ENCODE results near the gene LNPEP. TPM values are rescaled to one million over a fixed set of nuclear protein-coding genes. Genes with fewer than 3 reads are reported as not detected.

The LNPEP gene
- total RNA-seq, 6 donors from 2014 or later = 28.9 to 67.2 (median 42.7) TPM

GRCh38 chr5:97071993-97072392 lies 136.1 kb downstream of the LNPEP start:
- H3K27me3 ChIP-seq = no peaks in the 10 kb centered on the region
- H3K4me3 ChIP-seq = no peak overlapping the region
- H3K36me3 ChIP-seq = no peaks in the 10 kb centered on the region
- no peak for TF ChIP-seq CTCF (IDR thresholded peaks at IDR 0.05)
- TF ChIP-seq EP300 (IDR thresholded peaks at IDR 0.05) = no peak
- TF ChIP-seq POLR2A (IDR thresholded peaks at IDR 0.05) = no peak
- TF ChIP-seq POLR2AphosphoS5 (IDR thresholded peaks at IDR 0.05) = no peak
- H3K4me1 ChIP-seq = no peaks in the 10 kb centered on the region
- ATAC-seq (ENCODE audit: low FRiP score in 2 of 2) (no peak), DNase-seq (no peak)
- WGBS, 2 donors = 86% methylated on average over 4 of the region's 4 CpGs
- no peaks in the 10 kb centered on the region for H3K9me3 ChIP-seq
- no peak overlapping the region for H3K27ac ChIP-seq

- TF ChIP-seq POLR2AphosphoS5 (IDR thresholded peaks at IDR 0.05) (no peak), EP300 (IDR thresholded peaks at IDR 0.05) (no peak), CTCF (IDR thresholded peaks at IDR 0.05) (no peak), POLR2A (IDR thresholded peaks at IDR 0.05) (no peak)
- H3K27ac ChIP-seq = no peak overlapping the region
- H3K27me3 ChIP-seq = no peaks in the 10 kb centered on the region
- H3K9me3 ChIP-seq = no peaks in the 10 kb centered on the region
- H3K36me3 ChIP-seq = no peaks in the 10 kb centered on the region
- H3K4me1 ChIP-seq = no peaks in the 10 kb centered on the region
- DNase-seq (no peak), ATAC-seq (ENCODE audit: low FRiP score in 2 of 2) (no peak)
- WGBS, 2 donors = 88% methylated on average over 2 of the region's 2 CpGs
- no peak overlapping the region for H3K4me3 ChIP-seq
Observed at GRCh38 chr5:97072696-97073095, 136.8 kb downstream of the LNPEP start.

GRCh38 chr5:97073420-97073819 lies 137.5 kb downstream of the LNPEP start:
- DNase-seq (peak in 1 of 2 donors; percentile 4), ATAC-seq (ENCODE audit: low FRiP score in 2 of 2) (no peak)
- Histone ChIP-seq H3K27ac (no peak overlapping the region), H3K4me3 (no peak overlapping the region), H3K36me3 (no peaks in the 10 kb centered on the region), H3K27me3 (no peaks in the 10 kb centered on the region), H3K9me3 (no peaks in the 10 kb centered on the region), H3K4me1 (no peaks in the 10 kb centered on the region)
- 90 to 100% methylated on average over 1 to 3 of the region's 3 CpGs for WGBS, 2 donors
- TF ChIP-seq POLR2A (IDR thresholded peaks at IDR 0.05) = no peak
- TF ChIP-seq CTCF (IDR thresholded peaks at IDR 0.05) = no peak
- TF ChIP-seq EP300 (IDR thresholded peaks at IDR 0.05) = no peak
- no peak for TF ChIP-seq POLR2AphosphoS5 (IDR thresholded peaks at IDR 0.05)

DNA sequence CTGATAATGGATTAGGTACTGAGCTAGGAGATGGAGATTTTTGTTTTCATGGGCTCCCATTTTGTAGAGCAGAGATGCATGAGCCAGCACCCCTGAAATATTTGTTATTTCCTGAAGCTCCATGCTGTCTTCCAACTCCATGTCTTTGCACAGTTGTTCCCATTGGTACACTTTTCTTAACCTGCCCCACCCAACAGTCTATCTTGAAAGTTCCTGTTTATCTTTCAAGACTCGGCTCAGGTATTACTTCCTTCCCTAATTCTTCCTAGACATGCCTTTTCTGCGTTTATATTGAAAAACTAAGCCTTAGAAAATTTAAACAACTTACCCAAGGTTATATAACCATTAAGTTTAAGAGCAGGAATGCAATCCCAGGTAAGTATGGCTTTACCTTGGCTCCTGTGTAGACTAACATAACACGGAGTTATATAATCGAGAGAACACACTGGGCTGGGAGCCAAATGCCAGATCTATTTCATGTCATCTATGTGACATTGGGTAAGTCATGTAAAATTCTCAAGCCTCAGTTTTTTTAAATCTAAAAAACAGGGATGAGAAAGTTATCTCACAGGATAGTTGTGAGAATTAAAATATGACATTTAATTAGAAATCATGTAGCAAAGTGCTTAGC lies 139.1 kb downstream of the LNPEP start:
- TF ChIP-seq EP300 (IDR thresholded peaks at IDR 0.05) (no peak), POLR2AphosphoS5 (IDR thresholded peaks at IDR 0.05) (no peak), POLR2A (IDR thresholded peaks at IDR 0.05) (no peak), CTCF (IDR thresholded peaks at IDR 0.05) (no peak)

GRCh38 chr5:97075649-97076048 lies 139.8 kb downstream of the LNPEP start:
- no peak for ATAC-seq (ENCODE audit: low FRiP score in 2 of 2)
- no peaks in the 10 kb centered on the region for H3K27me3 ChIP-seq
- WGBS, 2 donors = 87 to 95% methylated on average over 5 of the region's 5 CpGs

More for the DNA sequence above, 139.1 kb downstream of the LNPEP start:
- DNase-seq (no peak), ATAC-seq (ENCODE audit: low FRiP score in 2 of 2) (no peak)
- no peak overlapping the region for H3K27ac ChIP-seq
- no peaks in the 10 kb centered on the region for H3K36me3 ChIP-seq
- H3K4me3 ChIP-seq = no peak overlapping the region
- 22 to 41% methylated on average over 4 of the region's 4 CpGs for WGBS, 2 donors
- H3K4me1 ChIP-seq = no peaks in the 10 kb centered on the region
- H3K27me3 ChIP-seq = no peaks in the 10 kb centered on the region
- no peaks in the 10 kb centered on the region for H3K9me3 ChIP-seq

More at GRCh38 chr5:97075649-97076048, 139.8 kb downstream of the LNPEP start:
- H3K36me3 ChIP-seq = no peaks in the 10 kb centered on the region
- no peaks in the 10 kb centered on the region for H3K9me3 ChIP-seq
- TF ChIP-seq CTCF (IDR thresholded peaks at IDR 0.05) (no peak), POLR2A (IDR thresholded peaks at IDR 0.05) (no peak), POLR2AphosphoS5 (IDR thresholded peaks at IDR 0.05) (no peak)
- no peaks in the 10 kb centered on the region for H3K4me1 ChIP-seq
- no peak overlapping the region for H3K4me3 ChIP-seq
- DNase-seq = no peak
- H3K27ac ChIP-seq = no peak overlapping the region
